GM23338 (cell line): ENCODE measurements around the gene TBCD. TPM values are rescaled to one million over a fixed set of nuclear protein-coding genes. Genes with fewer than 3 reads are reported as not detected.

Experiments used
- ATAC-seq: fragments of 200-7000 bp; cut with Tn5 transposase; 3 replicates; pipeline ENCODE4 v1.9.1; 2020
- DNase-seq: peaks from one replicate; pipeline ENCODE4 v3.0.0-alpha.2; 2015; ENCODE audit warnings: low spot score
- H2AFZ ChIP-seq: fragments of 200-600 bp; sonication (generic); 2 replicates; pipeline ENCODE4 v1.8.0; 2016; ENCODE audit warnings: antibody characterized with exemption, mild to moderate bottlenecking, moderate library complexity
- H3F3A ChIP-seq: fragments of 200-600 bp; sonication (generic); replicated peaks from 2 replicates; pipeline ENCODE4 v1.8.0; 2017; ENCODE audit warnings: antibody characterized with exemption, mixed run types, low read depth
- H3K27ac ChIP-seq: fragments of 200-600 bp; sonication (generic); 2 replicates; pipeline ENCODE4 v1.6.1; 2016; ENCODE audit warnings: low read depth
- H3K27me3 ChIP-seq: fragments of 200-600 bp; sonication (generic); 2 replicates; pipeline ENCODE4 v1.8.0; 2016; ENCODE audit warnings: mild to moderate bottlenecking, mixed run types, moderate library complexity; ENCODE audit not compliant: insufficient read depth
- H3K36me3 ChIP-seq: fragments of 200-600 bp; sonication (generic); 2 replicates; pipeline ENCODE4 v1.8.0; 2016; ENCODE audit warnings: mild to moderate bottlenecking; ENCODE audit not compliant: insufficient read depth
- H3K4me1 ChIP-seq: fragments of 200-600 bp; sonication (generic); 2 replicates; pipeline ENCODE4 v1.8.0; 2016; ENCODE audit warnings: mild to moderate bottlenecking, moderate library complexity; ENCODE audit not compliant: insufficient read depth
- H3K4me2 ChIP-seq: fragments of 200-600 bp; sonication (generic); 2 replicates; pipeline ENCODE4 v1.7.1; 2017; ENCODE audit warnings: mixed run types
- H3K4me3 ChIP-seq: fragments of 200-600 bp; sonication (generic); 2 replicates; pipeline ENCODE4 v1.6.1; 2016; ENCODE audit warnings: mixed run types
- H3K79me2 ChIP-seq: fragments of 200-600 bp; sonication (generic); replicated peaks from 2 replicates; pipeline ENCODE4 v1.8.0; 2017; ENCODE audit warnings: mild to moderate bottlenecking; ENCODE audit not compliant: insufficient read depth
- H3K9me2 ChIP-seq: fragments of 200-600 bp; sonication (generic); 2 replicates; pipeline ENCODE4 v1.8.0; 2017; ENCODE audit not compliant: insufficient read depth
- H4K20me1 ChIP-seq: fragments of 200-600 bp; sonication (generic); replicated peaks from 2 replicates; pipeline ENCODE4 v1.8.0; 2017; ENCODE audit warnings: mild to moderate bottlenecking; ENCODE audit not compliant: insufficient read depth
- H3K27ac Mint-ChIP-seq: 2 replicates; pipeline ENCODE4 v1.8.0; 2020; ENCODE audit warnings: inconsistent platforms, mild to moderate bottlenecking, moderate library complexity, mixed read lengths
- H3K27me3 Mint-ChIP-seq: 3 replicates; pipeline ENCODE4 v1.8.0; 2022; ENCODE audit warnings: low read depth, mild to moderate bottlenecking, moderate library complexity, mixed read lengths, inconsistent platforms; ENCODE audit not compliant: insufficient read depth, poor library complexity
- H3K36me3 Mint-ChIP-seq: 3 replicates; pipeline ENCODE4 v1.8.0; 2021; ENCODE audit warnings: low read depth, mild to moderate bottlenecking, inconsistent platforms, moderate library complexity, mixed read lengths
- H3K4me1 Mint-ChIP-seq: 3 replicates; pipeline ENCODE4 v1.8.0; 2020; ENCODE audit warnings: mild to moderate bottlenecking, inconsistent platforms, mixed read lengths
- H3K4me3 Mint-ChIP-seq: 3 replicates; pipeline ENCODE4 v1.8.0; 2021; ENCODE audit warnings: moderate library complexity, mild to moderate bottlenecking, inconsistent platforms, mixed read lengths
- H3K9me3 Mint-ChIP-seq: 3 replicates; pipeline ENCODE4 v1.8.0; 2020; ENCODE audit warnings: moderate library complexity, mild to moderate bottlenecking, inconsistent platforms, mixed read lengths
- CREB1 ChIP-seq: fragments of 250-450 bp; sonication (Bioruptor Pico); IDR thresholded peaks from 2 replicates; pipeline ENCODE4 v1.5.0; 2020; ENCODE audit warnings: low read depth, mild to moderate bottlenecking, moderate library complexity
- EZH2 ChIP-seq: fragments of 200-600 bp; sonication (generic); IDR thresholded peaks from one replicate; pipeline ENCODE4 v1.8.0; 2017; ENCODE audit warnings: antibody characterized with exemption, mild to moderate bottlenecking, low read depth; ENCODE audit not compliant: unreplicated experiment
- EZH2phosphoT487 ChIP-seq: fragments of 200-600 bp; sonication (generic); IDR thresholded peaks from one replicate; pipeline ENCODE4 v1.8.1; 2018; ENCODE audit warnings: antibody characterized with exemption; ENCODE audit not compliant: unreplicated experiment
- JUNB ChIP-seq: IDR thresholded peaks from one replicate; pipeline ENCODE4 v1.6.1; 2016; ENCODE audit warnings: antibody characterized with exemption; ENCODE audit not compliant: unreplicated experiment
- NANOG ChIP-seq: IDR thresholded peaks from 2 replicates; pipeline ENCODE4 v1.6.1; 2016; ENCODE audit warnings: antibody characterized with exemption, borderline replicate concordance
- POLR2AphosphoS5 ChIP-seq: IDR thresholded peaks from 2 replicates; pipeline ENCODE4 v1.6.1; 2016; ENCODE audit warnings: antibody characterized with exemption, low read depth
- STAT1 ChIP-seq: IDR thresholded peaks from one replicate; pipeline ENCODE4 v1.6.1; 2016; ENCODE audit warnings: antibody characterized with exemption; ENCODE audit not compliant: unreplicated experiment
- ZNF114 ChIP-seq: fragments of 250-450 bp; sonication (Bioruptor Pico); IDR thresholded peaks from 2 replicates; pipeline ENCODE4 v1.5.0; 2020; ENCODE audit warnings: mild to moderate bottlenecking, moderate library complexity
- ZNF331 ChIP-seq: fragments of 250-450 bp; sonication (Bioruptor Pico); IDR thresholded peaks from 2 replicates; pipeline ENCODE4 v1.5.0; 2020; ENCODE audit warnings: low read depth, mild to moderate bottlenecking, moderate library complexity
- polyA plus RNA-seq: library from polyadenylated mRNA; unstranded; fragments of >200 nt; fragmentation: Nextera tagmentation; extraction: Ambion mirVana; gene quantifications from 2 replicates; pipeline ENCODE4 v1.2.1, GENCODE V29; 2016
- total RNA-seq: library from RNA; depleted of rRNA; stranded (reverse); fragments of >200 nt; shearing (Covaris generic); gene quantifications from 2 replicates; pipeline ENCODE4 v1.2.3, GENCODE V29; 2014
- TF ChIP-seq, protein P1 (sequence below): IDR thresholded peaks from 2 replicates; pipeline ENCODE4 v1.6.1; 2016; ENCODE audit warnings: antibody characterized with exemption
- TF ChIP-seq, protein P2 (sequence below), 2 experiments: fragments of 200-600 bp in 1 of 2; sonication (generic) in 1 of 2; conservative IDR thresholded peaks; 2 replicates each; pipeline versions ENCODE4 v1.5.1 to v1.6.1; 2016 to 2017; ENCODE audit warnings: antibody characterized with exemption in 2 of 2, low read depth in 2 of 2, mild to moderate bottlenecking in 2 of 2, moderate library complexity in 1 of 2
- TF ChIP-seq, protein P3 (sequence below): fragments of 250-450 bp; sonication (Bioruptor Pico); IDR thresholded peaks from 2 replicates; pipeline ENCODE4 v1.5.0; 2020; ENCODE audit warnings: mild to moderate bottlenecking, moderate library complexity
- TF ChIP-seq, protein P4 (sequence below): IDR thresholded peaks from one replicate; pipeline ENCODE4 v1.6.1; 2018; ENCODE audit warnings: antibody characterized with exemption; ENCODE audit not compliant: unreplicated experiment

The TBCD gene
- total and polyA plus RNA-seq, 2 experiments from 2014 or later: 75.0 to 116 TPM

DNA sequence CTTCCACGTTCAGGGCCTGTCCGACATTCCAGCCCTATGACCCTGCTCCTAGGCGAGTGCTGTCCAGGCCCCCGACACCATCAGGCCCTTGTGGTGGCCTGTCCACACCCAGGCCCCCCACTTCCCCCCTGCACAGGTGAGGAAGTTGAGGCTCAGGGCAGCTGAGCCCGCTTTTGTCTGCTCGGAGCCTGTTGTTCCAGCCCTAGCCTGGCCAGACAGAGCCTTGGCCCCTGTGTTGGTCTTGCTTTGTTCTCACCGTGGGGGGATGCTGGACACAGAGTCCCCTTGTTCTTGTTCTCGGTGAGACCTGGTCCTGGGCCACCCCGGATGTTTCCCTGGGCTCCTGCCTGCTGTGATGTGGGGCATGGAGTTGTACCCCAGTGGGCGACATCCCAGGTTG lies 140.0 kb downstream of the TBCD start:
- H3F3A ChIP-seq: 0 out of 2 replicates have a peak, but pooled peaks cover 4% of the 10 kb centered on the region
- no peak overlapping the region for H3K4me3 Mint-ChIP-seq
- no peak for ATAC-seq
- H3K27me3 Mint-ChIP-seq: peaks cover 4% of the 10 kb centered on the region
- peaks cover 5% of the 10 kb centered on the region for H4K20me1 ChIP-seq
- H3K4me1 ChIP-seq: no peaks in the 10 kb centered on the region
- H3K27ac ChIP-seq: no peak overlapping the region
- H3K9me3 Mint-ChIP-seq: no peaks in the 10 kb centered on the region; the same call in 2 of the 3 replicates
- H3K27ac Mint-ChIP-seq: no peak overlapping the region
- no peak for DNase-seq
- TF ChIP-seq, protein P1, sequence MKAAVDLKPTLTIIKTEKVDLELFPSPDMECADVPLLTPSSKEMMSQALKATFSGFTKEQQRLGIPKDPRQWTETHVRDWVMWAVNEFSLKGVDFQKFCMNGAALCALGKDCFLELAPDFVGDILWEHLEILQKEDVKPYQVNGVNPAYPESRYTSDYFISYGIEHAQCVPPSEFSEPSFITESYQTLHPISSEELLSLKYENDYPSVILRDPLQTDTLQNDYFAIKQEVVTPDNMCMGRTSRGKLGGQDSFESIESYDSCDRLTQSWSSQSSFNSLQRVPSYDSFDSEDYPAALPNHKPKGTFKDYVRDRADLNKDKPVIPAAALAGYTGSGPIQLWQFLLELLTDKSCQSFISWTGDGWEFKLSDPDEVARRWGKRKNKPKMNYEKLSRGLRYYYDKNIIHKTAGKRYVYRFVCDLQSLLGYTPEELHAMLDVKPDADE: no peak
- TF ChIP-seq JUNB (no peak), ZNF331 (CRISPR knock-in tag) (no peak), CREB1 (CRISPR knock-in tag) (no peak), POLR2AphosphoS5 (no peak), ZNF114 (no peak), STAT1 (no peak), EZH2 (no peak), NANOG (no peak), EZH2phosphoT487 (no peak)
- TF ChIP-seq, protein P2, sequence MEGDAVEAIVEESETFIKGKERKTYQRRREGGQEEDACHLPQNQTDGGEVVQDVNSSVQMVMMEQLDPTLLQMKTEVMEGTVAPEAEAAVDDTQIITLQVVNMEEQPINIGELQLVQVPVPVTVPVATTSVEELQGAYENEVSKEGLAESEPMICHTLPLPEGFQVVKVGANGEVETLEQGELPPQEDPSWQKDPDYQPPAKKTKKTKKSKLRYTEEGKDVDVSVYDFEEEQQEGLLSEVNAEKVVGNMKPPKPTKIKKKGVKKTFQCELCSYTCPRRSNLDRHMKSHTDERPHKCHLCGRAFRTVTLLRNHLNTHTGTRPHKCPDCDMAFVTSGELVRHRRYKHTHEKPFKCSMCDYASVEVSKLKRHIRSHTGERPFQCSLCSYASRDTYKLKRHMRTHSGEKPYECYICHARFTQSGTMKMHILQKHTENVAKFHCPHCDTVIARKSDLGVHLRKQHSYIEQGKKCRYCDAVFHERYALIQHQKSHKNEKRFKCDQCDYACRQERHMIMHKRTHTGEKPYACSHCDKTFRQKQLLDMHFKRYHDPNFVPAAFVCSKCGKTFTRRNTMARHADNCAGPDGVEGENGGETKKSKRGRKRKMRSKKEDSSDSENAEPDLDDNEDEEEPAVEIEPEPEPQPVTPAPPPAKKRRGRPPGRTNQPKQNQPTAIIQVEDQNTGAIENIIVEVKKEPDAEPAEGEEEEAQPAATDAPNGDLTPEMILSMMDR (conservative IDR thresholded peaks at IDR 0.05; ENCODE audit: low read depth in 2 of 2): no peak
- TF ChIP-seq, protein P3, sequence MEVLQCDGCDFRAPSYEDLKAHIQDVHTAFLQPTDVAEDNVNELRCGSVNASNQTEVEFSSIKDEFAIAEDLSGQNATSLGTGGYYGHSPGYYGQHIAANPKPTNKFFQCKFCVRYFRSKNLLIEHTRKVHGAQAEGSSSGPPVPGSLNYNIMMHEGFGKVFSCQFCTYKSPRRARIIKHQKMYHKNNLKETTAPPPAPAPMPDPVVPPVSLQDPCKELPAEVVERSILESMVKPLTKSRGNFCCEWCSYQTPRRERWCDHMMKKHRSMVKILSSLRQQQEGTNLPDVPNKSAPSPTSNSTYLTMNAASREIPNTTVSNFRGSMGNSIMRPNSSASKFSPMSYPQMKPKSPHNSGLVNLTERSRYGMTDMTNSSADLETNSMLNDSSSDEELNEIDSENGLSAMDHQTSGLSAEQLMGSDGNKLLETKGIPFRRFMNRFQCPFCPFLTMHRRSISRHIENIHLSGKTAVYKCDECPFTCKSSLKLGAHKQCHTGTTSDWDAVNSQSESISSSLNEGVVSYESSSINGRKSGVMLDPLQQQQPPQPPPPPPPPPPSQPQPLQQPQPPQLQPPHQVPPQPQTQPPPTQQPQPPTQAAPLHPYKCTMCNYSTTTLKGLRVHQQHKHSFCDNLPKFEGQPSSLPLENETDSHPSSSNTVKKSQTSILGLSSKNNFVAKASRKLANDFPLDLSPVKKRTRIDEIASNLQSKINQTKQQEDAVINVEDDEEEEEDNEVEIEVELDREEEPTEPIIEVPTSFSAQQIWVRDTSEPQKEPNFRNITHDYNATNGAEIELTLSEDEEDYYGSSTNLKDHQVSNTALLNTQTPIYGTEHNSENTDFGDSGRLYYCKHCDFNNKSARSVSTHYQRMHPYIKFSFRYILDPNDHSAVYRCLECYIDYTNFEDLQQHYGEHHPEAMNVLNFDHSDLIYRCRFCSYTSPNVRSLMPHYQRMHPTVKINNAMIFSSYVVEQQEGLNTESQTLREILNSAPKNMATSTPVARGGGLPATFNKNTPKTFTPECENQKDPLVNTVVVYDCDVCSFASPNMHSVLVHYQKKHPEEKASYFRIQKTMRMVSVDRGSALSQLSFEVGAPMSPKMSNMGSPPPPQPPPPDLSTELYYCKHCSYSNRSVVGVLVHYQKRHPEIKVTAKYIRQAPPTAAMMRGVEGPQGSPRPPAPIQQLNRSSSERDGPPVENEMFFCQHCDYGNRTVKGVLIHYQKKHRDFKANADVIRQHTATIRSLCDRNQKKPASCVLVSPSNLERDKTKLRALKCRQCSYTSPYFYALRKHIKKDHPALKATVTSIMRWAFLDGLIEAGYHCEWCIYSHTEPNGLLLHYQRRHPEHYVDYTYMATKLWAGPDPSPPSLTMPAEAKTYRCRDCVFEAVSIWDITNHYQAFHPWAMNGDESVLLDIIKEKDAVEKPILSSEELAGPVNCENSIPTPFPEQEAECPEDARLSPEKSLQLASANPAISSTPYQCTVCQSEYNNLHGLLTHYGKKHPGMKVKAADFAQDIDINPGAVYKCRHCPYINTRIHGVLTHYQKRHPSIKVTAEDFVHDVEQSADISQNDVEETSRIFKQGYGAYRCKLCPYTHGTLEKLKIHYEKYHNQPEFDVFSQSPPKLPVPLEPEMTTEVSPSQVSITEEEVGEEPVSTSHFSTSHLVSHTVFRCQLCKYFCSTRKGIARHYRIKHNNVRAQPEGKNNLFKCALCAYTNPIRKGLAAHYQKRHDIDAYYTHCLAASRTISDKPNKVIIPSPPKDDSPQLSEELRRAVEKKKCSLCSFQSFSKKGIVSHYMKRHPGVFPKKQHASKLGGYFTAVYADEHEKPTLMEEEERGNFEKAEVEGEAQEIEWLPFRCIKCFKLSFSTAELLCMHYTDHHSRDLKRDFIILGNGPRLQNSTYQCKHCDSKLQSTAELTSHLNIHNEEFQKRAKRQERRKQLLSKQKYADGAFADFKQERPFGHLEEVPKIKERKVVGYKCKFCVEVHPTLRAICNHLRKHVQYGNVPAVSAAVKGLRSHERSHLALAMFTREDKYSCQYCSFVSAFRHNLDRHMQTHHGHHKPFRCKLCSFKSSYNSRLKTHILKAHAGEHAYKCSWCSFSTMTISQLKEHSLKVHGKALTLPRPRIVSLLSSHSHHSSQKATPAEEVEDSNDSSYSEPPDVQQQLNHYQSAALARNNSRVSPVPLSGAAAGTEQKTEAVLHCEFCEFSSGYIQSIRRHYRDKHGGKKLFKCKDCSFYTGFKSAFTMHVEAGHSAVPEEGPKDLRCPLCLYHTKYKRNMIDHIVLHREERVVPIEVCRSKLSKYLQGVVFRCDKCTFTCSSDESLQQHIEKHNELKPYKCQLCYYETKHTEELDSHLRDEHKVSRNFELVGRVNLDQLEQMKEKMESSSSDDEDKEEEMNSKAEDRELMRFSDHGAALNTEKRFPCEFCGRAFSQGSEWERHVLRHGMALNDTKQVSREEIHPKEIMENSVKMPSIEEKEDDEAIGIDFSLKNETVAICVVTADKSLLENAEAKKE (CRISPR knock-in tag): no peak
- TF ChIP-seq, protein P4, sequence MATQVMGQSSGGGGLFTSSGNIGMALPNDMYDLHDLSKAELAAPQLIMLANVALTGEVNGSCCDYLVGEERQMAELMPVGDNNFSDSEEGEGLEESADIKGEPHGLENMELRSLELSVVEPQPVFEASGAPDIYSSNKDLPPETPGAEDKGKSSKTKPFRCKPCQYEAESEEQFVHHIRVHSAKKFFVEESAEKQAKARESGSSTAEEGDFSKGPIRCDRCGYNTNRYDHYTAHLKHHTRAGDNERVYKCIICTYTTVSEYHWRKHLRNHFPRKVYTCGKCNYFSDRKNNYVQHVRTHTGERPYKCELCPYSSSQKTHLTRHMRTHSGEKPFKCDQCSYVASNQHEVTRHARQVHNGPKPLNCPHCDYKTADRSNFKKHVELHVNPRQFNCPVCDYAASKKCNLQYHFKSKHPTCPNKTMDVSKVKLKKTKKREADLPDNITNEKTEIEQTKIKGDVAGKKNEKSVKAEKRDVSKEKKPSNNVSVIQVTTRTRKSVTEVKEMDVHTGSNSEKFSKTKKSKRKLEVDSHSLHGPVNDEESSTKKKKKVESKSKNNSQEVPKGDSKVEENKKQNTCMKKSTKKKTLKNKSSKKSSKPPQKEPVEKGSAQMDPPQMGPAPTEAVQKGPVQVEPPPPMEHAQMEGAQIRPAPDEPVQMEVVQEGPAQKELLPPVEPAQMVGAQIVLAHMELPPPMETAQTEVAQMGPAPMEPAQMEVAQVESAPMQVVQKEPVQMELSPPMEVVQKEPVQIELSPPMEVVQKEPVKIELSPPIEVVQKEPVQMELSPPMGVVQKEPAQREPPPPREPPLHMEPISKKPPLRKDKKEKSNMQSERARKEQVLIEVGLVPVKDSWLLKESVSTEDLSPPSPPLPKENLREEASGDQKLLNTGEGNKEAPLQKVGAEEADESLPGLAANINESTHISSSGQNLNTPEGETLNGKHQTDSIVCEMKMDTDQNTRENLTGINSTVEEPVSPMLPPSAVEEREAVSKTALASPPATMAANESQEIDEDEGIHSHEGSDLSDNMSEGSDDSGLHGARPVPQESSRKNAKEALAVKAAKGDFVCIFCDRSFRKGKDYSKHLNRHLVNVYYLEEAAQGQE: no peak
- no peak overlapping the region for H3K4me2 ChIP-seq
- peaks cover 33% of the 10 kb centered on the region for H3K4me1 Mint-ChIP-seq
- H3K4me3 ChIP-seq: no peak overlapping the region
- H3K27me3 ChIP-seq: no peaks in the 10 kb centered on the region
- 0 out of 2 replicates have a peak, but pooled peaks cover 3% of the 10 kb centered on the region for H3K36me3 ChIP-seq
- peaks cover 39% of the 10 kb centered on the region for H3K36me3 Mint-ChIP-seq
- H3K79me2 ChIP-seq: peaks cover 20% of the 10 kb centered on the region
- H3K9me2 ChIP-seq: no peaks in the 10 kb centered on the region
- no peak overlapping the region for H2AFZ ChIP-seq
